GM23248 (cell line): ENCODE measurements around the gene SPINK4.

Experiments used
- EZH2 ChIP-seq: fragments of 200-600 bp; sonication (generic); IDR thresholded peaks from 2 replicates; pipeline ENCODE4 v1.6.1; 2018; ENCODE audit warnings: antibody characterized with exemption, mild to moderate bottlenecking; ENCODE audit not compliant: insufficient read depth, poor library complexity, severe bottlenecking
- EZH2phosphoT487 ChIP-seq: fragments of 200-600 bp; sonication (generic); IDR thresholded peaks from 2 replicates; pipeline ENCODE4 v1.6.1; 2018; ENCODE audit warnings: antibody characterized with exemption, moderate library complexity, mild to moderate bottlenecking, low read depth; ENCODE audit not compliant: insufficient read depth

- TF ChIP-seq EZH2 (no peak), EZH2phosphoT487 (no peak)
Measured at GRCh38 chr9:33234511-33235467, 5.2 kb upstream of the SPINK4 start.
